Stimulated activated CD4-positive, alpha-beta T cell treated with anti-CD3 and anti-CD28 coated beads, Interleukin-4, amount 100 ng/mL, for 48 hours (primary cell): ENCODE data around the gene SIRT2.
"Not testable (repeated sequence)": the region's sequence is repeated elsewhere in the genome, so short reads cannot be mapped to it uniquely, and the experiment has no call there.

Experiments
- DNase-seq, 2 donors: peaks; one replicate each; pipeline ENCODE4 v3.0.0-alpha.2; 2020; ENCODE audit warnings: low read depth in 2 of 2

Gene SIRT2

GRCh38 chr19:38869160-38869835, 30.1 kb downstream of the SIRT2 start:
- no peak for DNase-seq

- DNase-seq, result no peak
These were observed 30.9 kb downstream of the SIRT2 start for GRCh38 chr19:38868551-38868950.

DNA sequence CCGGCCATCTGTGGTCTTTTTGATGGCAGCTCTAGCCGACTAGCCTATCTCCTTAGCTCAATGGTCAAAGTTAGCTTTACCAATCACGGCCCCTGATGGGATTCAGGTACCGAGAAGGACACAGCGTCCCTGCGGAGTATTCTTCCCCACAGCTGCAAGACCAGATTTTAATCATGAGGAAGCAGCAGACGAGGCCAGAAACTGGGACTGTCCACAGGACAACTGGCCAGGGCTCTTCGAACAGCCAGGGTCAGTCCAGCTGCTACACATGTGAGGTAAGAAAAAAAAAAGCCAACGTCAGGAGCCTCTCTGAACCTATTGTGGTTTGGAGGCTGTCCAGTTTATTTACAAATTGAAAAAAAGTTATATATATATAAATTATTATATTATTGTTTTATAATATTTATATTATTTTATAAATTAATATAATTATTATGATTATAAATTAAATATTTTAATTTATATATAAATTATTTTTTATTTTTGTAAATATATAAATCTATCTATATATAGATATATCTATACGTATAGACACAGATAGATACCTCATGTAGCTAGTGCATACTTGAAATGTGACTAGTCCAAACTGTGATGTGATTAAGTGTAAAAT, 32.1 kb downstream of the SIRT2 start:
- no peak for DNase-seq

- DNase-seq, result no peak
These were observed 36.9 kb downstream of the SIRT2 start for GRCh38 chr19:38862321-38863059.

GRCh38 chr19:38861368-38861767, 38.0 kb downstream of the SIRT2 start:
- DNase-seq, result no peak

GRCh38 chr19:38859631-38860204, 39.7 kb downstream of the SIRT2 start:
- DNase-seq, result not testable (repeated sequence)

DNA sequence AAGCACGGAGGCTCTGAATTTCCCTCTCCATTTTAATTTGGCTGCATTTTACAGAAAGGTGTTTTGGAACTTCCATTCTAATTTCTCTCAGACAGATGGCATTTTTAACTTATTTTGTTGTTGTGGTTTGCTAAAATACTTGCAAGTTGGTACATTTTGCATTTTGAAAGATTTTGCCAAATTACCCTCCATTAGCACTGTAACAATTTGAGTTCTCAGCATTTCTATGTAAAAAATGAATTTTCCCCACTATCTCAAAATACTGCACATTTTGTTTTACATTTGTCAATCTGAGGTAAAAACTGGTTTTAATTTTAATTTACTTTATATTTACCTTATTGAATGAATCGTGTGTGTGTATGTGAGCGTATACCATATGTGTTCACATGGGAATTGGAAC, 42.6 kb downstream of the SIRT2 start:
- no peak for DNase-seq

GRCh38 chr19:38855751-38856150, 43.7 kb downstream of the SIRT2 start:
- not testable (repeated sequence) for DNase-seq

- DNase-seq, result not testable (repeated sequence)
These were observed 44.5 kb downstream of the SIRT2 start for GRCh38 chr19:38854961-38855360.

GRCh38 chr19:38853214-38853613, 46.2 kb downstream of the SIRT2 start:
- DNase-seq, result no peak

GRCh38 chr19:38852231-38853044, 47.0 kb downstream of the SIRT2 start:
- DNase-seq, result peak in 1 of 2 donors; percentile 51

DNA sequence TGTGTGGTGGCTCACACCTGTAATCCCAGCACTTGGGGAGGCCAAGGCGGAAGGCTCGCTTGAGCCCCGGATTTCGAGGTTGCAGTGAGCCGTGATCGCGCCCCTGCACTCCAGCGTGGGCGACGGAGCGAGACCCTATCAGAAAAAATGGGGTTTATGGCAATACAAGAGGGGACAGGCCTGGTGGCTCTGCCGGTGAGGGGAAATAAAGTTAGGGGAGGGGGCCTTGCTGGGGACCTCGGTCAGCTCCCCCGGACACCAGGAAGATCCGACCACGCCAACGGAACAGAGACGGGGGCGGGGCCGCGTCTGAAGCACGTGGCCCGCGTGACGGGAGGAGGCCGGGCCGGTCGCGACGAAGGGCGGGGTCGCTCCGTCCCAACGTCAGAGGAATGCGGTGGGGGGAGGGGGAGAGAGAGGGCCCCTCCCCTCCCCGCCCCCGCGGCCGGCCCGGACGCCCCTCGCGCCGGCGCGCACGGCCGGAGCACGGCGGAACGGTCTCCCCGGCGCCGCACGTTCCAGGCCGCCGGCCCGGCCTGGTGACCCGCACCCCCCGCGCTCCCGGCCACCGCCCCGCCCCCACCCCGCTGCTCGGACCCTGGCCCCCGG, 47.7 kb downstream of the SIRT2 start:
- DNase-seq, result peak; percentile 89 to 90

DNA sequence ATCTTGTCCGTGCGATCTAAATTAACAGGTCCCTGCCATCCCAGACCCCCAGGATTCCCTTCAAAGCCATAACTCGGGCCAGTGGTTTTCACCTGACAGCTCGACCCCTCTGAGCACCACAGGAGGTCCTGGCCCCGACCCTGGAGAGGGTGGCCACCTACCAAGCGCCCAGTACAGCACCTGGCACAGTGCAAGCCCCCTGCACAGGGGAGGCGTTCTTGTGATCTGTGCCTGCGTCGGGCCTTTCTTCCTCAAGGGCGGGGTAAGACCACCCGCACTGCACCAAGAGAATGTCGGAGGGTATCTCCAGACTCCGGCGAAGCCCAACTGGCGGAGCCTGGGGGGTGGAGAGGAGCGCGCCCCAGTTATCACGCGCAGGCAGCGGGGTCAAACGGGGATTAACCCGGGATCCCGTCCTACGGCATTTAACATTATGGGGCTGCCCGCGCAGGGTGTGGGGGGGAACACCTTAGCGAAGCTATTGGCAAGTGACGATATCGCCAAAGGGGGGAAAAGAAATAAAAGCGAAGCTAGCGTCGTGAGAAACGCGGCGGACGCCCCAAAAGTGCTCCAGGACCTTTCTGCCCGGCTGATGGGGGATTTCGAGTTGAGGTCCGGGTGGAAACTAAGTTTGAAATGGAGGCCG, 48.3 kb downstream of the SIRT2 start:
- no peak for DNase-seq

DNA sequence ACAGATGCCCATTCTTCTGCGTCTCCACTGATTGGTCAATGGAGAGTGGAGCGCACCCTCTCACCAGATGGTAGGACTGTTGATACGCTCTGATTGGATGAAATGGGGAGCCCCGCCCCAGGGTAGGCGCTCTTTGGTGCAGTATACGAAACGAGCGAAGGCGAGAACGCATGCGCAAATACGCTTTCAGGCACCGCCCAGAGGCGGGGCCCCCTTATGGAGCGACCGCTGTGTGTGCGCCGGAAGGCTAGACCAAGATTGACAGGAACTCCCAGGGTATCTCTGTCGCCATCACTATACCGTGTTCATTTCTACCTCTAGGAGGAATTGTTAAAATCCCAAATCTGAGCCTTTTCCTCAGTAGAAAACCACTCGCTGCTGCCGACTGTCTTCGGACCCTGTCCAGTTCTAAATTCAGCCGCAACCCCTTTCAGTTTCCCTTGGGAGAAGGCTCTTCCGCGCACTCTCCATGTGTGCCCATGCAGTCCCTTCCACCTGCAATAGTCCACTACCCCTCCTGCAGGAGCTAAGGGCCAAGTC, 48.9 kb downstream of the SIRT2 start:
- peak in 1 of 2 donors; percentile 92 for DNase-seq

DNA sequence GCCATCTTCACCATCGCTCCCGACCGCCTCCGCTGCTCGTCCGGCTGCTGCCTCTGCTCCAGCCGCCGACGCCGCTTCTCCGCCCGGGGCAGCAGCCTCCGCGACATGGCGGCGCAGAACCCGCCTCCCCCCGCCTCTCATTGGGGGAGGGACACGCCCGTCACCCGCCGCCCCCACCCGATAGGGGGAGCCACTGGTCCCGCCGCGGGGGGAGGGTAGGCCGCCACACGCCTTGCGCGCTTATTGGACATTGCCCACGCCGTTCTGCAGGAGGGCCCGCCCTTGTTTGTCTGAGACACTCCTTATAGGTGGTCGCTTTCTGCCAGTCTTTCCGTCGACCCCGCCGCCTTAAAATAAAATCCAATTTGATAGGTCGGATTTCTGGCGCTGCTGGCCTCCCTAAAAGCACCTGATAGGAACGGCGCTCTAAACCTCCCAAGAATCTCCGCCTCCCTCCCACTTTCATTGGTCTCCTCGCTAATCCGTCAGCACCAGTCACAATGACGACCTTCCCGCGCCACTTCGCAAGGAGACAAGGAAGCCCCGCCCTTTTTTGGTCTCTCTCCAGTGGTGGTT, 49.5 kb downstream of the SIRT2 start, which contains the start of gene HNRNPL:
TSS of gene HNRNPL (minus strand) at position 127 of the 576 bp plus-strand sequence. CDS start at position 107, 20 bp downstream.
- DNase-seq, result peak; percentile 98

DNA sequence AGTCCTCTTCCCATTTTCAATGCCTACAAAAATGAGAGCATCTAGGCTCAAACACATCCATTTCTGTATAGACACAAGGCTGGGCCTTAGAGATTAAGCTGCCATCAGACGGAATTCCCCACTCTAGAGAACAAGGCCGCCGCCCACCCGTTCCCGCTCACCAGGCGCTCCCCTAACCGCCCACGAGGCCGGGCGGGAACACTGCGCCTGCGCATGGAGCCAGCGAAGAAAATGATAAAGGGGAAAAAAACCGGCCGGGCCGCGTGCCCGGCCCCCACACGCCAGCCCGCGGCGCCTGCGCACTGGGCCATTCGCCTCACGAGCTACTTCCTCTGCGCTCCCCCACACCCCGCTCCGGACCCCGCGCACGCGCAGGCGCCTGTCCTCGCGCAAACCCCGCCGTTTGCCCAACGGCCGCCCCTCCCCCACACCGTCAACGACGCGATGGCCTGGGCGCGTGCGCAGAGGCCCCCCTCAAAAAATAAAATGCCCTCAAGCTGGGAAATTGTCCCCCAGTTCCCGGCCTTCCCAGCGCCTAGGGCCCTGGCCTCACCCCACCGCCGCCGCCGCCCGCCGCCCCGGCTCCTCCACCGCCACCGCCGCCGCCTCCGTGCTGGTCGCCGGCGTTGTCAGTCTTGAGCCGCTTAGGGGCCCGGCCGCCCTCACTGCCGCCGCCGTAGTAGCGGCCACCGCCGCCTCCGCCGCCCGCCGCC, 50.1 kb downstream of the SIRT2 start:
- peak; percentile 98 for DNase-seq

GRCh38 chr19:38848299-38849146, 50.9 kb downstream of the SIRT2 start:
- DNase-seq, result no peak

DNA sequence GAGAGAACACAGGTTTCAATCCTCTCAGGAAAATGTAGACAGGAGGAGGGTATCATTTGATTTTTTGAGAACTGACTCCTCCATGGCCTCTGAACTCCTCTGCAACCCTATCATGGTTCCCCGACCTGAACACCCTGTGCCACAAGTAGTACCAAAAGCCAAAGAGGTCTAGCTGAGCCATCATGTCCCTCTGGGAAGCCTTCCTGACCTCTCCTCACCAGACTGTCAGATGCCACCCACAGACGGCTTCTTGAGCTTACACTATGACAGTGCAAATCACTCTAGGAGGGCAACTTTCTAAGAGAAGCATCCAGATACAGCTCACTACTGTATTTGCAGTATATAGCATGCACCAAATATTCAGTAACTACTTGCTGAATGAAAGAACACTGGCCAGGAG, 53.3 kb downstream of the SIRT2 start:
- DNase-seq, result no peak
